Epithelial cell of umbilical artery (primary cell): ENCODE measurements around the gene UGT2B11. TPM values are rescaled to one million over a fixed set of nuclear protein-coding genes. Genes with fewer than 3 reads are reported as not detected.

Source experiments
- total RNA-seq: library from RNA; depleted of rRNA; stranded (reverse); fragments of >200 nt; gene quantifications from 2 replicates; pipeline ENCODE4 v1.2.3, GENCODE V29; 2014

UGT2B11 gene
- not detected in 2 replicates for total RNA-seq

GRCh38 chr4:69214716-69215115, at the start of gene UGT2B11:
Gene UGT2B11 (minus strand): TSS chr4:69214748. CDS start chr4:69214722, 26 bp downstream.

Other genes with a start within 250 kb of the UGT2B11 start
- not detected in 2 replicates for gene UGT2B7, start 118.3 kb downstream of the UGT2B11 start, total RNA-seq
- not detected in 2 replicates for gene UGT2B28, start 65.7 kb upstream of the UGT2B11 start, total RNA-seq